ENCODE measurements around the gene KCNE5.

KCNE5 gene

DNA sequence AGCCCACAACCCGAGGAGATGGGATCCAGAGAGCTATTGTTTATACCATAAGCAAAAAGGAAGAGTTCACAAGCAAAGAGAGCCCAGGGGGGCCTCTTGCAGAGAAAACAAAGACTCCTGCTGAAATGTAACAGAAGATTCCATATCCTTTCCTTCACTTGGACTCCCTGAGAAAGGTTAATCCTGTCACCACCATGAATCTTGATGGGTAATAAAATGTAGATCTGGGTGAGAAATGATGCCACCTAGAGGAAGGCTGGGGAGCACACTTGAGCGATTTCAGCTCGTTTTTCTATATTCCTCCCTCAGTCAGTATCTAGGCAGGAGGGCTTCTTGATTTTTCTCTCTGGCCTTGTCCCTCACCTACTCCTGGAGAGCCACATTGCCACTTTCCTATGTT, 10.2 kb upstream of the KCNE5 start:
- TF ChIP-seq, protein P1, sequence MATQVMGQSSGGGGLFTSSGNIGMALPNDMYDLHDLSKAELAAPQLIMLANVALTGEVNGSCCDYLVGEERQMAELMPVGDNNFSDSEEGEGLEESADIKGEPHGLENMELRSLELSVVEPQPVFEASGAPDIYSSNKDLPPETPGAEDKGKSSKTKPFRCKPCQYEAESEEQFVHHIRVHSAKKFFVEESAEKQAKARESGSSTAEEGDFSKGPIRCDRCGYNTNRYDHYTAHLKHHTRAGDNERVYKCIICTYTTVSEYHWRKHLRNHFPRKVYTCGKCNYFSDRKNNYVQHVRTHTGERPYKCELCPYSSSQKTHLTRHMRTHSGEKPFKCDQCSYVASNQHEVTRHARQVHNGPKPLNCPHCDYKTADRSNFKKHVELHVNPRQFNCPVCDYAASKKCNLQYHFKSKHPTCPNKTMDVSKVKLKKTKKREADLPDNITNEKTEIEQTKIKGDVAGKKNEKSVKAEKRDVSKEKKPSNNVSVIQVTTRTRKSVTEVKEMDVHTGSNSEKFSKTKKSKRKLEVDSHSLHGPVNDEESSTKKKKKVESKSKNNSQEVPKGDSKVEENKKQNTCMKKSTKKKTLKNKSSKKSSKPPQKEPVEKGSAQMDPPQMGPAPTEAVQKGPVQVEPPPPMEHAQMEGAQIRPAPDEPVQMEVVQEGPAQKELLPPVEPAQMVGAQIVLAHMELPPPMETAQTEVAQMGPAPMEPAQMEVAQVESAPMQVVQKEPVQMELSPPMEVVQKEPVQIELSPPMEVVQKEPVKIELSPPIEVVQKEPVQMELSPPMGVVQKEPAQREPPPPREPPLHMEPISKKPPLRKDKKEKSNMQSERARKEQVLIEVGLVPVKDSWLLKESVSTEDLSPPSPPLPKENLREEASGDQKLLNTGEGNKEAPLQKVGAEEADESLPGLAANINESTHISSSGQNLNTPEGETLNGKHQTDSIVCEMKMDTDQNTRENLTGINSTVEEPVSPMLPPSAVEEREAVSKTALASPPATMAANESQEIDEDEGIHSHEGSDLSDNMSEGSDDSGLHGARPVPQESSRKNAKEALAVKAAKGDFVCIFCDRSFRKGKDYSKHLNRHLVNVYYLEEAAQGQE (IDR thresholded peaks at IDR 0.05; ENCODE audit: insufficient read depth in 1 of 2, low read depth in 2 of 2, low read length in 2 of 2), result no peak
- TF ChIP-seq POLR2AphosphoS5 (IDR thresholded peaks at IDR 0.05; ENCODE audit: low read depth, low read length), result no peak
- no peak for TF ChIP-seq FOXP2 (optimal IDR thresholded peaks at IDR 0.05; ENCODE audit: borderline replicate concordance, extremely low read depth, extremely low read length, insufficient read depth)
- TF ChIP-seq SIN3A (IDR thresholded peaks at IDR 0.05; ENCODE audit: borderline replicate concordance, insufficient read depth, low read length), result no peak
- no peak for TF ChIP-seq TAF1 (IDR thresholded peaks at IDR 0.05; ENCODE audit: borderline replicate concordance, insufficient read depth, low read length)

DNA sequence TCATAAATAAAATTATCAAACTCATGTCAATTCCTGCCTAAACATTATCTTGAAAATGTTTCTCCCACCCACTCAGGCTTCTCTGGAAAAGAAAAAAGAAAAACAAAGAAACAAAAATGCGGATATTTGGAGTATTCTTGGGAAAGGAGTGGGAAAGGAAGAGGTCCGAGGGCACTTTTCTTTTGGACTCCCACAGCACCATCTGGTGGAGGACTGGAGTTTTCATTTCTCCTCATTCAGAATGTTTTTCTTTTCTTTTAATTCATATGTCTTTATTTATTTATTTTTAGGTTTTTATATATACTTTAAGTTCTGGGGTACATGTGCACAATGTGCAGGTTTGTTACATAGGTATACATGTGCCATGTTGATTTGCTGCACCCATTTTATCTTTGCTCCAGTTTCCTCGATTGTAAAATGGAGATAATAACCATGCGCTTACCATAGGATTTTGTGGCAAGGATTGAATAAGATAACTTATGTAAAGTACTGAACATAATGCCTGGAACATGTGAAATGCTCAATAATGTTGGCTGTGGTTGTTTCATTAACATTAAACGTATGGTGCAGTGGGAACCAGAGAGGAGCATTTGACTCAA, 8.0 kb upstream of the KCNE5 start:
- TF ChIP-seq, protein P1 (IDR thresholded peaks at IDR 0.05; ENCODE audit: insufficient read depth in 1 of 2, low read depth in 2 of 2, low read length in 2 of 2), result no peak
- TF ChIP-seq TAF1 (IDR thresholded peaks at IDR 0.05; ENCODE audit: borderline replicate concordance, insufficient read depth, low read length), result no peak
- no peak for TF ChIP-seq FOXP2 (optimal IDR thresholded peaks at IDR 0.05; ENCODE audit: borderline replicate concordance, extremely low read depth, extremely low read length, insufficient read depth)
- no peak for TF ChIP-seq POLR2AphosphoS5 (IDR thresholded peaks at IDR 0.05; ENCODE audit: low read depth, low read length)
- TF ChIP-seq SIN3A (IDR thresholded peaks at IDR 0.05; ENCODE audit: borderline replicate concordance, insufficient read depth, low read length), result no peak

- no peak for TF ChIP-seq POLR2AphosphoS5 (IDR thresholded peaks at IDR 0.05; ENCODE audit: low read depth, low read length)
Measured at GRCh38 chrX:109629310-109629709, 4.3 kb upstream of the KCNE5 start.

DNA sequence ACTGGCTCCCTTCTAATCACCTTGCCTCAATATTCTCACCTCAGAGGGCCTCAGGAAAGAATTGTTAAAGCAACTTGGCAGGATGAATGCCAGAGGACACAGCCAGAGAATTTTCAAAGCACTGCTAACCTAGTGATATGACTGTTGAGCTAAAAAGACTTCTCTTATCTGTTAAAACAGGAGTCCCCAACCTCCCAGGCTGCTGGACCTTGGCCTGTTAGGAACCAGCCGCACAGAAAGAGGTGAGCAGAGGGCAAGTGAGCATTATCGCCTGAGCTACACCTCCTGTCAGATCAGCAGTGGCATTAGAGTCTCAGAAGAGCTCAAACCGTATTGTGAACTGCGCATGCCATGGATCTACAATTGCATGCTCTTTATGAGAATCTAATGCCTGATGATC, 1.7 kb upstream of the KCNE5 start:
- TF ChIP-seq FOXP2 (optimal IDR thresholded peaks at IDR 0.05; ENCODE audit: borderline replicate concordance, extremely low read depth, extremely low read length, insufficient read depth) (no peak), POLR2AphosphoS5 (IDR thresholded peaks at IDR 0.05; ENCODE audit: low read depth, low read length) (no peak), TAF1 (IDR thresholded peaks at IDR 0.05; ENCODE audit: borderline replicate concordance, insufficient read depth, low read length) (no peak)
- TF ChIP-seq, protein P1 (IDR thresholded peaks at IDR 0.05; ENCODE audit: insufficient read depth in 1 of 2, low read depth in 2 of 2, low read length in 2 of 2), result no peak

- TF ChIP-seq FOXP2 (optimal IDR thresholded peaks at IDR 0.05; ENCODE audit: borderline replicate concordance, extremely low read depth, extremely low read length, insufficient read depth), result no peak
- no peak for TF ChIP-seq TAF1 (IDR thresholded peaks at IDR 0.05; ENCODE audit: borderline replicate concordance, insufficient read depth, low read length)
- TF ChIP-seq, protein P1 (IDR thresholded peaks at IDR 0.05; ENCODE audit: insufficient read depth in 1 of 2, low read depth in 2 of 2, low read length in 2 of 2), result no peak
- no peak for TF ChIP-seq SIN3A (IDR thresholded peaks at IDR 0.05; ENCODE audit: borderline replicate concordance, insufficient read depth, low read length)
- TF ChIP-seq POLR2AphosphoS5 (IDR thresholded peaks at IDR 0.05; ENCODE audit: low read depth, low read length), result no peak
Measured at GRCh38 chrX:109623997-109624396, 975 bp downstream of the KCNE5 start.
